Cardiac muscle cell (in vitro differentiated cells and primary cell): ENCODE results near the gene GRAMD2B. TPM values are rescaled to one million over a fixed set of nuclear protein-coding genes. Genes with fewer than 3 reads are reported as not detected.

ENCODE experiments used
- DNase-seq, 2 donors: peaks; one replicate each; pipeline versions ENCODE4 v3.0.0 to v3.0.0-alpha.2; 2010 to 2017; ENCODE audit warnings: low read depth in 1 of 2, low spot score in 1 of 2
- H3K27ac ChIP-seq: fragments of 200-600 bp; sonication (generic); 2 replicates; pipeline ENCODE4 v1.5.1; 2016
- H3K27me3 ChIP-seq: fragments of 200-600 bp; sonication (generic); 2 replicates; pipeline ENCODE4 v1.6.0; 2016; ENCODE audit warnings: control low read depth
- H3K36me3 ChIP-seq: fragments of 200-600 bp; sonication (generic); 2 replicates; pipeline ENCODE4 v1.5.1; 2016; ENCODE audit warnings: control low read depth
- H3K4me1 ChIP-seq: fragments of 200-600 bp; sonication (generic); 2 replicates; pipeline ENCODE4 v1.8.1; 2017; ENCODE audit warnings: low read depth, mild to moderate bottlenecking, mixed run types
- H3K4me3 ChIP-seq: fragments of 200-600 bp; sonication (generic); 2 replicates; pipeline ENCODE4 v1.5.1; 2016; ENCODE audit warnings: mild to moderate bottlenecking
- H3K9me3 ChIP-seq: fragments of 200-600 bp; sonication (generic); 2 replicates; pipeline ENCODE4 v1.5.1; 2017; ENCODE audit warnings: low read depth, mild to moderate bottlenecking, control low read depth
- CTCF ChIP-seq: IDR thresholded peaks from 2 replicates; pipeline ENCODE4 v1.5.1; 2012; ENCODE audit warnings: low read depth, mild to moderate bottlenecking, low read length
- polyA plus RNA-seq: library from polyadenylated mRNA; unstranded; fragments of >200 nt; fragmentation: Nextera tagmentation; extraction: Ambion mirVana; gene quantifications from 2 replicates; pipeline ENCODE4 v1.2.1, GENCODE V29; 2016
- total RNA-seq: library from RNA; depleted of rRNA; stranded (reverse); fragments of >200 nt; gene quantifications from 2 replicates; pipeline ENCODE4 v1.2.3, GENCODE V29; 2016

GRAMD2B gene
- total and polyA plus RNA-seq, 2 experiments from 2014 or later: 17.7 to 26.8 TPM

GRCh38 chr5:126525630-126526245 is 102.5 kb downstream of the GRAMD2B start:
- H3K9me3 ChIP-seq: no peaks in the 10 kb centered on the region
- no peak overlapping the region for H3K4me3 ChIP-seq
- TF ChIP-seq CTCF: no peak
- no peaks in the 10 kb centered on the region for H3K4me1 ChIP-seq
- DNase-seq: peak in 1 of 2 donors; percentile 62
- H3K27ac ChIP-seq: no peak overlapping the region
- no peaks in the 10 kb centered on the region for H3K27me3 ChIP-seq
- H3K36me3 ChIP-seq: no peaks in the 10 kb centered on the region

- H3K4me1 ChIP-seq: no peaks in the 10 kb centered on the region
- no peak overlapping the region for H3K4me3 ChIP-seq
- DNase-seq: no peak
- H3K9me3 ChIP-seq: no peaks in the 10 kb centered on the region
- no peaks in the 10 kb centered on the region for H3K27me3 ChIP-seq
- no peak overlapping the region for H3K27ac ChIP-seq
- TF ChIP-seq CTCF: no peak
- no peaks in the 10 kb centered on the region for H3K36me3 ChIP-seq
Measured at GRCh38 chr5:126526493-126526892, 103.3 kb downstream of the GRAMD2B start.

- TF ChIP-seq CTCF: no peak
- Histone ChIP-seq H3K27ac (no peak overlapping the region), H3K36me3 (no peaks in the 10 kb centered on the region), H3K4me3 (no peak overlapping the region), H3K27me3 (no peaks in the 10 kb centered on the region), H3K4me1 (no peaks in the 10 kb centered on the region), H3K9me3 (no peaks in the 10 kb centered on the region)
- DNase-seq: no peak
Measured at GRCh38 chr5:126527158-126527557, 103.9 kb downstream of the GRAMD2B start.

- Histone ChIP-seq H3K27me3 (no peaks in the 10 kb centered on the region), H3K4me3 (no peak overlapping the region), H3K4me1 (no peaks in the 10 kb centered on the region), H3K9me3 (no peaks in the 10 kb centered on the region), H3K27ac (no peak overlapping the region), H3K36me3 (no peaks in the 10 kb centered on the region)
- no peak for DNase-seq
- no peak for TF ChIP-seq CTCF
Measured at GRCh38 chr5:126527892-126528291, 104.7 kb downstream of the GRAMD2B start.

GRCh38 chr5:126531543-126532120 is 108.4 kb downstream of the GRAMD2B start:
- Histone ChIP-seq H3K36me3 (no peaks in the 10 kb centered on the region), H3K27ac (no peak overlapping the region)
- no peak for TF ChIP-seq CTCF

More at GRCh38 chr5:126531543-126532120, 108.4 kb downstream of the GRAMD2B start:
- no peak overlapping the region for H3K4me3 ChIP-seq
- H3K9me3 ChIP-seq: no peaks in the 10 kb centered on the region
- no peaks in the 10 kb centered on the region for H3K27me3 ChIP-seq
- DNase-seq: peak in 1 of 2 donors; percentile 78
- no peaks in the 10 kb centered on the region for H3K4me1 ChIP-seq
